GM13976 (cell line): ENCODE results near the gene DOCK11.

Source experiments
- DNase-seq: peaks from one replicate; pipeline ENCODE4 v3.0.0; 2012; ENCODE audit warnings: low spot score
- in situ Hi-C: fragments of 300-500 bp; cut with MboI; formaldehyde crosslinking; loops from one replicate; pipeline ENCODE4 v1.12.0; 2022; ENCODE audit warnings: low sequenced_read_pairs, mixed read lengths, inconsistent platforms; ENCODE audit not compliant: unreplicated experiment
- TF ChIP-seq, protein P1 (sequence below): IDR thresholded peaks from 2 replicates; pipeline ENCODE4 v1.5.1; 2012; ENCODE audit warnings: borderline replicate concordance, mild to moderate bottlenecking; ENCODE audit not compliant: insufficient read depth; ENCODE audit errors: extremely low read depth, missing control alignments, control extremely low read depth

DOCK11 gene

GRCh38 chrX:118685393-118685792 is 189.8 kb downstream of the DOCK11 start:
- in situ Hi-C loops, result no loop called here
- TF ChIP-seq, protein P1, sequence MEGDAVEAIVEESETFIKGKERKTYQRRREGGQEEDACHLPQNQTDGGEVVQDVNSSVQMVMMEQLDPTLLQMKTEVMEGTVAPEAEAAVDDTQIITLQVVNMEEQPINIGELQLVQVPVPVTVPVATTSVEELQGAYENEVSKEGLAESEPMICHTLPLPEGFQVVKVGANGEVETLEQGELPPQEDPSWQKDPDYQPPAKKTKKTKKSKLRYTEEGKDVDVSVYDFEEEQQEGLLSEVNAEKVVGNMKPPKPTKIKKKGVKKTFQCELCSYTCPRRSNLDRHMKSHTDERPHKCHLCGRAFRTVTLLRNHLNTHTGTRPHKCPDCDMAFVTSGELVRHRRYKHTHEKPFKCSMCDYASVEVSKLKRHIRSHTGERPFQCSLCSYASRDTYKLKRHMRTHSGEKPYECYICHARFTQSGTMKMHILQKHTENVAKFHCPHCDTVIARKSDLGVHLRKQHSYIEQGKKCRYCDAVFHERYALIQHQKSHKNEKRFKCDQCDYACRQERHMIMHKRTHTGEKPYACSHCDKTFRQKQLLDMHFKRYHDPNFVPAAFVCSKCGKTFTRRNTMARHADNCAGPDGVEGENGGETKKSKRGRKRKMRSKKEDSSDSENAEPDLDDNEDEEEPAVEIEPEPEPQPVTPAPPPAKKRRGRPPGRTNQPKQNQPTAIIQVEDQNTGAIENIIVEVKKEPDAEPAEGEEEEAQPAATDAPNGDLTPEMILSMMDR, result no peak
- DNase-seq, result no peak

DNA sequence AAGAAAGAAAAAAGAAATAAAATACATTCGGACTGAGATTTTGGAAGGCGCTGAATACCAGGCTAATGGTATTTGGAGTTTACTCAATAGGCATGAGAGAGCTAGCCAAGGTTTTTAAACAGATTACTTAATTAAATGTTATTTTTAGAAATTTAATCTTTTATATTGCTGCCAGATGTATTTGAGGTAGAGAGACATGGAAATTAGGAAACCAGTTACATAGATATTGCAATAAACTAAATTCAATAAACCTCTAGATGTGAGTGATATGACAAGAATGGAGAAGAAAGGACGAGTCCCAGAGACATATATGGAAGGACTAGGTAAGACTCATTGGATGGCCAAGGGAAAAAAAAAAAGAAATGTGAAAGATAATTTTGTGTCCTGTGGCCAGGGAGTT is 193.3 kb downstream of the DOCK11 start:
- DNase-seq, result no peak
- TF ChIP-seq, protein P1, result no peak
- in situ Hi-C loops, result no loop called here

GRCh38 chrX:118693843-118694242 is 198.2 kb downstream of the DOCK11 start:
- TF ChIP-seq, protein P1, result no peak
- in situ Hi-C loops, result no loop called here
- no peak for DNase-seq

- in situ Hi-C loops, result no loop called here
- TF ChIP-seq, protein P1, result no peak
- DNase-seq, result no peak
Measured at GRCh38 chrX:118694638-118695037, 199.0 kb downstream of the DOCK11 start.

DNA sequence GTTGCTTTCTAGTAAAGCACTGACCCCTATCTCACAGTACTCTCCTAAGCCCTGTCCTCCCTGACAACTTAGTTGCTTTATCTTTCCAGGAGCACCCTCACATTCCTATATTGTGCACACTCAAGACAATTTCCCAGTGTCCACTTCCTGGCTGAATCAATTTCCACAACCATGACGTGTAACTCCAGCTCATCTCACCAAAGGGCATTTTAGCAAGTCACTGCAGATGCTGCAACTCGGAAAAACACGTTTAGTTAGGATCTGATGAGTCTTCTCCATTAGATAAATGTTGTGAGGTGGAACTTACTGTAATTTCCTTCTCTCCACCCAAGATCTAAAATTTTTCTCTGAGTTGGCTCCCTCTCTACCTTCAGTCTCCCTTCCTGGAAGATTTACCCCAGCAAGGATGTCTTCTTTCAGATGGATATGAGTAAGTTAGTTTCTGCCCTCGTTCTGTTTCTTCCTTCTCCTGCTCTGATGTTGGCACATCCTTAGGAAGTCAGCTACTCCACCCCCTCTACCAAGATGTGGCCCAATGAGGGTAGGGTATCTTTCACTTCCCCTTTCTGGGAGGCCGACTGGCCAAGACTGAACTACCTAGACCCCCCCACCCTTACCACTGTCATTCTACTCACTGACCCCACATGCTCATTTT is 203.0 kb downstream of the DOCK11 start:
- DNase-seq, result no peak
- in situ Hi-C loops, result no loop called here
- TF ChIP-seq, protein P1, result no peak

DNA sequence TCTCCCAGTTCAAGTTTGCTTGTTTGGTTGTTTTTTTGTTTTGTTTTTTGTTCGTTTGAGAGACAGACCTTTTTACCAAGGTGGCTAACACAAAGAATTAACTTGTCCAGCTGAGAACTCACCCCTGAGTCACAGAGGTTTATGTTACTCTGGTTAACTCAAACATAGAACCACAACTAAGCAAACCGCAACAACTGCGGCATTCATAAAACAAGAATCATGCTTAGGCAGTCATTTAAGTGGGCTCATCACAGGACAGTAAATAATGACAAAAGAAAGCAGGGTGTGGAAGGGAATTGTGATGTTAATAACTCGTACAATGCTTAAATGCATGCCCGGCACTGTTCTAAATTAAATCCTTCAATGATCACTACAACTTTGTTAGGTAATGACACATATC is 207.1 kb downstream of the DOCK11 start:
- in situ Hi-C loops, result no loop called here
- TF ChIP-seq, protein P1, result no peak
- DNase-seq, result no peak
